GM11168 (cell line): ENCODE data around the gene AGBL4.

Experiments used
- in situ Hi-C: fragments of 300-500 bp; cut with MboI; formaldehyde crosslinking; loops from one replicate; pipeline ENCODE4 v1.12.0; 2022; ENCODE audit warnings: low sequenced_read_pairs; ENCODE audit not compliant: unreplicated experiment

The AGBL4 gene

DNA sequence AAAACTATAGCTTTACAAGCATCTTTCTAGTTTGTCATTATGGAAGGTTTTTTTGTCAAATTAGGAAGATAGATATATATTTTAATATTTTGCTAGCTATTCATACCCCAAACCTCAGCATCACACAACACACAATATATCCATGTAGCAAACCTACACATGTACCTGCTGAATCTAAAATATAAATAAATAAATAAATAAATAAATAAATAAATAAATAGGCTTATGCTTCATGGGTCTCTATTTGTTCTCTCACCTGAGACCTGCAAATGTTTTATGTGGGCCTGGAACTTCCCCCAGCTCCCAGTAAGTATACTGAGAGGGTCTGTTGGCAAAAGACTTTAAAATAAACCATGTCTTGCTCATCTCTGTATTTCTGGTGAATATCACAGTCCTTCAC, 1099.7 kb downstream of the AGBL4 start:
- in situ Hi-C loops = no loop called here

DNA sequence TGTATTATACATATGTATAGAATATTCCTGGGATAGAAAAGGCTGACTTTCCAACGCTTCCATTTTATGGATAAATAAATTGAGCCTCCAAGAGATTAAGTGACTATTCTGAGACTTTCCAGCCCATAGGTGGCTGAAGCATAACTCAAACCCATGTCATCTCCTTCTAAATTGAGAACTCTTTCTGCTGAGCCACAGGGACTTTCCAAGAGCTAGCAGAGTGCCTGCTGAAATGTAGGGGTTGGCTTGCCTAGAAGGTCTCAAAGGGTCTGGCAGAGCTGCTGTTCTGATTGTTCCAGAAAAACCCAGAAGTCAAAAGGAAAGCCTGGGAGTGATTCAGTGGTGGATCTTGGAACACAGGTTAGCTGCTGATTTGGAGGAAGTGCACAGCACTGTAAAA, 1100.6 kb downstream of the AGBL4 start:
- in situ Hi-C loops = no loop called here

DNA sequence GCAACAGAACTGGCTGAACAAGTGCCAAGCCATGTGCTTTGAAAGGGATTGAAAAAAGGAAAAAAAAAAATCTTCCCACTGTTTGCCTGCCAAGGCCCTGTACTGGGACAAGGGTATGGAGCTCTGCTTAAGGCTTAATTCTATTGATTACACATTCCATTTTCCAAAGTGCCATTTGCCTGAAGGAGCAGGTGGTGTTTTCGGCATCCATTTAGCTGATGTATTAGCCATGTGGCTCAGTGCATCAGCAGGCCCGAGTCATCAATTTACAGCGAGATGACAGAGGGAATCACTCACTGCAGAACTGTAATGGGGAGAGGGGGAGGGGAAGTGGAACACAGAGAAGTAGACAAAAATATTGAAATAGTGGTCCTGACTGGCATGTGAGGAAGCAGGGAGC, 1102.9 kb downstream of the AGBL4 start:
- in situ Hi-C loops = no loop called here

DNA sequence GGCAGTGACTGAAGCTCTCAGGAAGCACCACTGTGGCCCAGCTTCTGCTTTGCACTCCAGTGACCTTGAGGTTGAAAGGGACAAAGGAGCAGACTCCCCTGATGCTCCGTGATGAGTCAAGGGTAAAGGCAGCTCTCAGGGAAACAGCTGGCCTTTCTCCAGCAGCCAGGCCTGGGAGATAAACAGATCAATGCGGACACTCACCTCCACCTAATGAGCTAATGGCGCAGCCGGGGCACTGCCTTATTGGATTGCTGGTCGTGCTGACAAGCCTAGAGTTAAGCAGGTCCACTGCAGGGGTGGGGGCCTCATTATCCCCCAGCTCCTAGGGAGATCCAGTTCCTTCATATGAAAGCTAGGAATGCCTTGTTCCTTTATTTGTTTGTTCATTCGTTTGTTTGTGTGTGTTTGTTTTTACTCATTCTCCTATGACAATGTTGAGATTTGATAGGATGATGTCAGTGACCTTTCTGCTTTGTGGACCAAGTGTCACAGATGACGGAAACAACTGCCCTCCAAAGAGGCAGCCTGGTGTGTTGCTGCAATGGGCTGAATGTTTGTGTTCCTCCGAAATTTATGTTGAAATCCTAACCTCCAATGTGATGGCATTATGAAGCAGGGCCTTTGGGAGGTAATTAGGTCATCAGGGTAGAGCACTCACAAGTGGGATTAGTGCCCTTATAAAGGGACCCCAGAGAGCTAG, 1105.7 kb downstream of the AGBL4 start:
- in situ Hi-C loops = no loop called here

DNA sequence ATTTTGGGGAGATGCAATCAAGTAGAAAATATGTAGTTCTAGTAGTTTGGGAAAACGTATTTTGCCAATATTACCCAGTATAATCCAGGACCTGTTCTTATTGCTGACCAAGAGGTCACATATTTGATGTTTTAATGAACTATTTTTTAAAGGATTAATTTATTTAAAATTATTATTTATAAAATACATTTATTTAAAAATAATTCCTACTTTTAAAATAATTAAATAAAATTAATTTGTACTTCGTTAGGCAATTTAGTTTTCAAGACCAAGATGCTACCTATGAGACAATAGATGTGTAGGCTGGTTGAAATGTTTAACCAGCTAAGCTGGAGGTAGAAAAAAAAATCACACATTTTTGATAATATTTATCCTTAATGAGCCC, 1106.7 kb downstream of the AGBL4 start:
- in situ Hi-C loops = no loop called here

DNA sequence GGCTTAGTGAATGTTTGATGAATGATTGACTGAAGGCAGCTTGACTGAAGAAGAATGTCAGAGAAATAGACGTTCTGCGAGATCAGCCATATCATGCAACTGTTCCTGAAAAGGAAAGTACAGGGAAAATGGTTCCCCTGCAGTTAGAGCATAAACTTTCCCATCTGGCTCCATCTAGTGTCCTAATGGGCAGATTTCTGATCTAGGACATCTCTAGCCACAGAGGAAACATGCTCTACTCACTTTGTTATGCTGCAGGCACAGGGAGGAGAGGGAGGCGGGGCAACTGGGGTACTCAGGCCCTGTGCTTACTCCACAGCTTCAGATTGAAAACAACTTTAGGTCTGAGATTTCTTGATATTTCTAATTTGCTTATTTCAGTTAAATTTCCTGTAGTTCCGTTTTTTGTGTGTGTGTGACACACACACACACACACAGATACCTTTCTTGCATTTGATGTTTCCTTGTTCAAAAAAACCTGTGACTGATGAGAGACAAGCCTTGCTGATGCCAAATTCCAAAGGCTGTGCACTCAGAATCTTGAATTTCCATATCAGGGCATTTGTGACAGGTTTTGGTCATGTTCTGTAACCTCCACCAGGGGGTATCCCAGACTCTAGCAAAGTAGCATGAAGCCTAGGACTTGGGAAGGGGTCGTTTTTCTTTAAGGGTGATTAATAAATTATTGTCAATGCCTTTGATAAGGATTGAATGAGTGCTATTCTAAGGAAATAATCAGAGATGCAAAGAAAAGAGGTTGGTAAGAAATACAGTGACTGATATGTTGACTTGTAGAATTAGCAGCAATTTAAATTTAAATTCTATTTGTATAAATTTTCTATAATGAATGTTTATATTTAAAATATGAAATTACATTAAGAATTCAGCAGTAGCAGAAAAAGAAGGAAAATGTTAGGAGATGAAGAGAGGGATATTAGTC, 1107.4 kb downstream of the AGBL4 start:
- in situ Hi-C loops = no loop called here

DNA sequence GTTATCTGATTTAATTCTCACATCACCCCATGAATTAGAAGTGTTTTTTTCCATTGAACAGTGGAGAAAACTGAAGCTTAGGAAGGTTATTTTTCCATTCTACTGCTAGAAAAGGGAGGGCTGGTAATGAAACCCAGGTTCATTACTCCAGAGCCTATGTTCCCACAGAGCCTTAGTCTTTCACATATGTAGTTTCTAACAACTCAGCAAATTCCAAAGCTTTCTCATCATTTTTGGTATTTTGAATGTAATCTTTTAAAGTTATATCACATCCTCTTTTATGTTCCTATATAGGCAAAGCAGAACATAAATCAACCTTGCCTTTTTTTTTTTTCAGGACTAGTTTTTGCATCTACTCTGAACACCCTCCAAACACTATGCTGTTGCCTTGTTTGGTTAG, 1115.1 kb downstream of the AGBL4 start:
- in situ Hi-C loops = no loop called here

DNA sequence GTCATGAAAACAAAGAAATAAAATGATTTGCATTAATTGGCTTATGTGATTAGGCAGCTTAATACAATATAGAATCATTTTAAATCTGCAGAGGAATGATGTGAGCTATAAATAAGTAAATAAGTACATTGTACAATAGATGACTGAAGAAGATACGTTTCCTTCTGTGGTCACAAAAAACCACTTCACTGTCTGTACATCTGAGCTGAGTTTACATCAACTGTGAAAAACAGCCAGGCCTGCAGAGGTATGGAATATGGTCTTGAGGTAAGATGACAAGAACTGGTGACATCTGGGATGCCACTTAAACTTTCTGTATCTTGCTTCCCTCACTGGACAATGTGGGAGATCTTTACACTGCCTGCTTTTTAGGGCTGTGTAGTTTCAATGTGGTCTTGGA, 1117.0 kb downstream of the AGBL4 start:
- in situ Hi-C loops = no loop called here

DNA sequence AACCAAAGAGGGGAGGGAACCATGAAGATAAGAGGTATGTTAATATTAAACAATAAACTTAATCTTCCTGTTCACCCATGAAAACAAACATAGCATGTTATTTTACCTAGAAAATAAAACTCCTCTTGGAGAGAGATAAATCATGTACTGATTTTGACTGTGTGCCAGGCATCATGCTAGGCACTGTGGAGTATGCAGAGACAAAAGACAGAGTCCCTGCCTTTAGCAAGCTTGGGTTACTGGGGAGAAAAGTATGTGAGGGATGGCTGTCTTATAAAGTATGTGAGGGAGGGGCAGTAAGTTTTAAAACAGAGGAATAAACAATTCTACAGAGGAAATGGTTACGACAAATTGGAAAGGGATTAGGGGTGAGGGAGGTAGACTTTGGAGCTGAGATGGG, 1117.6 kb downstream of the AGBL4 start:
- in situ Hi-C loops = no loop called here

DNA sequence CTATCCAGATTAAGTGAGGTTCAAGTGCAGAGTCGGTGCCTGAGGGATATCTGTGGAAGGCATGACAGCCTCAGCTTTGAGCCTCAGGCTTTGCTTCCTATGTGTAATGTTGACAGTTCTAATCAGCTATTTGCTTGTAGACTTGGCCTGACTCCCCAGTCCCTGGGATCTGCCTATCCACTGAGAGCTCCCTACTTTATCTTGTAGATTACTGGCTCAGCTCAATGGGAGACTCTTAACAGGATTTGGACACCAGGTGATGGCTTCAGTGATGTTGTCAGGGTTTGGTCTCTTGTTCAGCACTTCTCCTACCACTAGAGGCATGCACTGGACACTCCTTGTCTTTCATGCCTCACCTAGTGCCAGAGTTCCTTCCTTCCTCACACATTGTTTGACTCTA, 1120.5 kb downstream of the AGBL4 start:
- in situ Hi-C loops = no loop called here

DNA sequence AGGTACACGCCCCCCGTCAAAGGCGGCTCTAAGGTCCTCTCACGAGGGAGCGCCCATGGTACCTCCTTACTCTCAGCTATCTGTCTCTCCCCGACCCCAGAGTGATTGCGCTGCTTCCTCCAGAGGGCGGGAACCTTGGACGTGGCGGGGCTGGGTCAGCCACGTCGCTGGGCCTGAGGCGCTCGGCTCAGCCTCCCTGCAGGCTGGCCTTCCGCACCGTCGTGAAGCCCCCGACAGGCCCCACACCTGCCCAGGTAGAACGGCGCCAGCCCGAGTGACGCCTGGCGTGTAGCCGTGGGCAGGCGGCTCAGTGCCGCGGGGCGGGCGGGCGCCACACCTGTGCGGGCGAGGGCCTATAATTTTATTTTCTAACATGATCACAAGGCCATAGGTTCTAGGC, 1124.9 kb downstream of the AGBL4 start:
- in situ Hi-C loops = no loop called here

DNA sequence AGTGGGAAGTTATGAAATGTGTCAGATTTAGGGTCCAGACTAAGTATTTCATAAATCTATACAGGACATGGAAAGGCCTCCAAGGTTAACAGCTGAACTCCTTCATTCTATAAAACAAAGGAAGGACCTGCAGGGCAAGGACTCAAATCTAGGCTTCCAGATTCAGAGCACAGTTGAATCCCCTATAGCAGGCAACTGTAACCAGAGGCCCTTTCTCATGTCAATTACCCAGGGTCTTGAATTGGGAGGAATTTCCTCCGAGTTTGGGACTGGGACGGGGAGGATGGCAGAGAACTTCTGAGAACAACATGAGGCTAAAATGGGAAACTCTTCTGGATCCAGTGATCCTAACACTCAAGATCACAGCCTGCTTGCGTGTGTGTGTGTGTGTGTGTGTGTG, 1134.1 kb downstream of the AGBL4 start:
- in situ Hi-C loops = no loop called here

DNA sequence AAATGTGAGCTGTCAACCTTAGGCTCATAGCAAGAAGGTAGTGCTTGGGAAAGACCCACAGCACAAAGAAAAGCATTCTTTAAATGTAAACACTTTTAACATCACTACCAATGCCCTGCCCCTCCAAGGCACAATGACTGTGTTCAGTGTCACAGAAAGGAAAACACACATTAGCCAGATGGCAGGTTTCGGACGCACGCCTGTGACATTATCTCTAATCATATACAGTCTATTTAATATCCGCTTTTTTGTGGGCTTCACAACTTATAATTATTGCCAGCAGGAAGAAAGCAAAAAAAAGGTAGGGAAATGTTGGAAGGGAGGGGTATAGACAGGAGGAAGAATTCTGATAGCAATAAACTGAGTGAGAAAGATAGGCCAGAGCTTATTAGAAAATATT, 1134.7 kb downstream of the AGBL4 start:
- in situ Hi-C loops = no loop called here

DNA sequence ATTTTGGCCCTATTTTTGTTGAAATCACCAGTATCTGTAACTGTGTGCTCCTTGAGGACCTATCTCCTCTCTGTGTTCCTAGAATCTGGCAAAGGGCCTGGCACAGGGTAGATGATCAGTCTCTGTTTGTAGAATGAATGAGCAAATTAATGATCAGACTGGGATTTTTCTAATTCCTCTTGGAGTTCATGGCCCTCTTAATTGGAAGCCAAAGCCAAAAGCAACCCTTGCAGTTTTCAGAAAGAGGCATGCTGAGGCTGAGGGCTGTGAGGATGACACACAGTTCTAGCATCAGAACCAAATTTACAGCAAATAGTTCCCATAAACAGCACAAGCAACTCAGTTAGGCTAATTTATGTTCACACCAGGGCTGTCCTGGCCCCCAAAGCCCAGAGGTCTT, 1136.0 kb downstream of the AGBL4 start:
- in situ Hi-C loops = no loop called here

DNA sequence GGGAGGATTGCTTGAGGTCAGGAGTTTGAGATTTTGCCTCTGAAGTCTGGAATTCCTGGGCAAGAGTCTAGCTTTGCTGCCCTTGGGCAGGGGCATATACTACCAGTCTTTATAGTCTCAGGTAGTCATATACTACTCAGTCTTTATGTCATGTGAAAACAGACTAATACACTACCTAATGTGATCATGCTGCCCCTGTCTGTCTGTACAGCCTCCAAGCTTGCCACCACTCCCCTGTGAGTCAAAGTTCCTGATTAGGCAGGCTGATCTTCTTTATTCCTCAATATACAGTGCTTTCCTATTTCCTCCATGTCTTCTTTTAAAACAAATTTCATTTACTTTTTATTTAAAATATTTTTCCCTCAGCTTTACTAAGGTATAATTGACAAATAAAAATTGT, 1141.7 kb downstream of the AGBL4 start:
- in situ Hi-C loops = no loop called here

DNA sequence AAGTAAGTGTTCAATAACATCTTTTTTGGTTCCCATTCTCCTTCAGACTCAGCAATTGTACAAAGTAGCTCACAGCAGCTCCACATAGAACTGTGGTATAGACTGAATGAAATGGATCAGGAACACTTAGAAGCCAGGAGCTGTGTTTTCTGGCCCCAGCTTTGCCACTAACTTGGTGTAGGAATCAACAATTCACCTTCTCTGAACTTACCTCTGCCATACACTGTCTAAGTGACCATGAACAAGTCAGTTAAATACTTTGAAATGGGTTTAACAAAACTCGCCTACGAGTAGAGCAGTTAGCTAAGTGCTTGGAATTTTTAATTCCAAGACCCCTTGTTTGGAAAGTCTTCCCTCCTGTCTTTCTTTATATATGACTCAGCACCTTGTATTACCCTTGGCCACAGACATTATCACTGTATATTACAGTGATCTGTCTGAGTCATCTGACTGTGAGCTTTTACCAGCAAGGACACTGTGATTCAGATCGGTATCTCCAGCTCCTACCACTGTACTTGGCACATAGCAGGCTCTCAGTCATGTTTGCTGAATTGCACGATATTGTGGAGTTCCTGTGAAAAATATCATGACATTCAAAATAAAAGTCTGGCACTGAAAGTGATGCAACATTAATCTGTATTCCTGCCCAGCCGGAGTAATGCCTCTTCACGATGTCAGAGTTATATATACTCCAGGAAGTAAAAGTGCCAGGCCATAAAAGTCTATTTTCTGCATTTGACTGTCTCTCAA, 1145.4 kb downstream of the AGBL4 start:
- in situ Hi-C loops = no loop called here

DNA sequence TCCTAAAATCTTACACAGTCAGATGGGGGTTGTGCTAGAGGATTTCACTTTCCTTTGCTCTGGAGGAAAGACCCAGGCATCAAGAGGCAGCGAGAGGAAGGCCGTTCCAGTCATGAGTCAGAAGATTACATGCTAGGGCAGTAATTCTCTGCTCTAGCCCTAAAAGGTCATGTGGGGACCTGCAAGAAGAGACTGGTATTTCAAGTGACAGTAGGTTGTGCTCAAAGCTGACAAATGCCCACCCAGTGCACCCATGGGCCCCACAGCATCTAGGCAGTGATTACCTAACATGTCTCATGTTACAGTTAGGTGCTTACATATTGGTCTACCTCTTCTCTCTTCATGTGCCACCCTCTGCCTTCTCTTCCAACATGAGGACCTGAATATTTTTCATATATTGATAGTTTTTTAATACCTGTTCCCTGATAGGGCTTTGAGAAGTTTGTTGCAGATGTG, 1147.4 kb downstream of the AGBL4 start:
- in situ Hi-C loops = no loop called here

DNA sequence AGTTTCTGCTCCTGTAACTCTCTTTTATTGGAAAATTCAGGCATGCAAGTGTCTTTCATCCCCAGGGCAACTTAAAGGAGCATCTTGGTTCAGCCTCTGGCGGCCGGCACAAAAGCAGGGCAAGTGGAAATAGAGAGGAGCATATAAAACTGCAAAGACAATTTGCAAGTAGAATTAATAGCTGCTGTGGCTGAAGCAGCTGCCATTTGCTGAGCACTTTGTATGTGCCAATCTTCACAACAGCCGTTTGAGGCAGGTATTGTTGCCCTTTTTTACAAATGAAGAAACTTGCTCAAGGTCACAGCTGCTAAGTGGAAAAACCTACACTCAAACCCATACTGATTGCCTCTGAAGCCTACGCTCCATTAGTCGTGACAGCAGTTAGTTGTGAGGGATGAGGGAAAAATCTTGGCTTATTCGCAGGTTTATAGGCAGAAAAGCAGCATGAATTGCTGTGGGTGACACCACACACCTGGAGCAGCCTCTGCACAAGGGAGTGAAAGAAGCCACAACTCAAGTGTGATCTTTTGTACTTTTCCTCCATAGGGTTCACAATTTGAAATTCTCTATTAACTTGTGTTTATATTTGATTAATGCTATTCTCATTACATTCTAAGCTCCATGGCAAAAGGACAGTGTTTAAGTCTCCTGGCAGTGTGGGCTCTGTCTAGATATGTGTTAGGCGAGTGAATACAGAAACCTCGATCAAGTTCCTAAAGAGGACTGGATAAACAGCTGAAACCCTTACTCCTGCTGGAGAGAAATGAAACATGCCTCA, 1148.0 kb downstream of the AGBL4 start:
- in situ Hi-C loops = no loop called here

DNA sequence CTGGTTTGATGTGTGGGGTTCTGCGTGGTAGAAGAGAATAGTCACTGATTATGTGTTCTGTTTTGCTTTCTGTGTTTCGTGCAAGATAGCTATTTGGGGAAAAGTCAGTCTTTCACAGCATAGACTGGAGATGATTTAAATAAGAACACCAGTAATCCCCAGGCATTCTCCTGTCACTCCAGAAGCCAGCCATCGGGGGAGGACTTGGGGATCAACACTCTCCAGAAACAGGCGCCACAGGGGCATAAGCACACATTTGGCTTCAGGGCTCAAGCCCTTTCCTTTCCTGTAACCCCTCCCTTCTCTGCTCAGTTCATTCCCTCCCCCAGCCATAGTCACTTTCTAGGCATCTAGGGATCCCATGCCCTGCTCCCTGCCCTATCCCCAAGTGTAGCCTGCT, 1149.8 kb downstream of the AGBL4 start:
- in situ Hi-C loops = no loop called here

DNA sequence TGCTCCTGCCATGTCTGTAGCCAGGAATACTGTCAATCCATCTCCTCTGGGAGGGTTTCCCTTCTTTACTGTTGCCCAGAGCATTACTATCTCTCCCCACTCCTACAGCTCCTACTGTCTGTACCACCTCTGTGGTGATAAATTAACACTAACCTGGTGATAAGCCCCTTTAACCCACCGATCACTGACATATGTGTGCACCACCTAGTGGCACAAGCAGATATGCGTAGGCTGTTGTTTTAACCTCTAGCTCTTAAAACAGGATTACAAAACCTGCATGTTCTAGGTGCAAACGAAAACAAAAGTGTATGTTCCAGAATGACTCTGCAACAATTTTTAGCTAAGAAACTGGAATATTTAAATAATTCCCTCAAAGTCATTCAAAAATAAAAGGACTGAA, 1153.2 kb downstream of the AGBL4 start:
- in situ Hi-C loops = no loop called here
